ENCODE results near the gene CLDN10.

- no peak for TF ChIP-seq CTCF (IDR thresholded peaks at IDR 0.05; ENCODE audit: low read depth, low read length)
- TF ChIP-seq EZH2phosphoT487 (IDR thresholded peaks at IDR 0.05; ENCODE audit: low read depth): no peak
Observed at GRCh38 chr13:95557013-95557412, 4.5 kb downstream of the CLDN10 start.

Data from OCI-LY3 (cell line).